Stimulated activated CD4-positive, alpha-beta T cell treated with anti-CD3 and anti-CD28 coated beads, Interleukin-2, amount 100 ng/mL, for 48 hours (primary cell): ENCODE results near the gene HSF5.

ENCODE experiments used
- DNase-seq, 2 donors: peaks; one replicate each; pipeline ENCODE4 v3.0.0-alpha.2; 2020

Gene HSF5

DNA sequence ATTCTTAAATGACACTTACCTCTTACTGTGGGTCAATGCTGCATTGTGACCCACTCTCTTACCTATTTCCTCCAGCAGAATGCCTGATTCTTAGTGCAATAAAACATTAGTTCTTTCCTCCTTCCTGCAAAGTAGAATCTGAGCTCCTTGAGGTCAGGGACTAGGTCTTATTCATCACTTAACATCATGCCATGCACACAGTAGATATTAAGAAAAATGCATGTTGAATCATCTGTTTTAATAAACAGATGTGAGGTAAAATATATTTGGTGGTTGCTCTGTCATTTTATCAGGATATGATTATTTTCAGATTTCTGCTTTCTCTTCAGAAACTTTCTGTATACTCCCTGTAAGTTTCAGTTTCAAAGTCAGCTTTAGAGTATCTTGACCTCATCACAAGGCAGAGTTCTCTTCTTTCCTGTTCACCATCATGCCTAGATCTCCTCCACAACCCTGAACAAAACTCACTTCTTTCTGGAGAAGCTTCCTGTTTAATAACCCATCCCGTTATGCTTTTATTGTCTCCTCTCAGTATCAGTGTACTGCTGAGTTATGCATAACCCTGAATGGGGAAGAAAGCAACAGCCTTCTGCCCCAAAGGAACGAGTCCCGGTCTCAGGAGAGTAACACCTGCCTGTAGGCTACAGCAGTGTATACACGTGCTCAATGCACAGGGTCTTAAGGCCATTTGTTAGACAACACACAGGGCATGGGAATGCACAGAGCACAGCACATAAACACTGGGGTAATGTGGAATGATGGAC lies 105.9 kb downstream of the HSF5 start:
- no peak for DNase-seq

DNA sequence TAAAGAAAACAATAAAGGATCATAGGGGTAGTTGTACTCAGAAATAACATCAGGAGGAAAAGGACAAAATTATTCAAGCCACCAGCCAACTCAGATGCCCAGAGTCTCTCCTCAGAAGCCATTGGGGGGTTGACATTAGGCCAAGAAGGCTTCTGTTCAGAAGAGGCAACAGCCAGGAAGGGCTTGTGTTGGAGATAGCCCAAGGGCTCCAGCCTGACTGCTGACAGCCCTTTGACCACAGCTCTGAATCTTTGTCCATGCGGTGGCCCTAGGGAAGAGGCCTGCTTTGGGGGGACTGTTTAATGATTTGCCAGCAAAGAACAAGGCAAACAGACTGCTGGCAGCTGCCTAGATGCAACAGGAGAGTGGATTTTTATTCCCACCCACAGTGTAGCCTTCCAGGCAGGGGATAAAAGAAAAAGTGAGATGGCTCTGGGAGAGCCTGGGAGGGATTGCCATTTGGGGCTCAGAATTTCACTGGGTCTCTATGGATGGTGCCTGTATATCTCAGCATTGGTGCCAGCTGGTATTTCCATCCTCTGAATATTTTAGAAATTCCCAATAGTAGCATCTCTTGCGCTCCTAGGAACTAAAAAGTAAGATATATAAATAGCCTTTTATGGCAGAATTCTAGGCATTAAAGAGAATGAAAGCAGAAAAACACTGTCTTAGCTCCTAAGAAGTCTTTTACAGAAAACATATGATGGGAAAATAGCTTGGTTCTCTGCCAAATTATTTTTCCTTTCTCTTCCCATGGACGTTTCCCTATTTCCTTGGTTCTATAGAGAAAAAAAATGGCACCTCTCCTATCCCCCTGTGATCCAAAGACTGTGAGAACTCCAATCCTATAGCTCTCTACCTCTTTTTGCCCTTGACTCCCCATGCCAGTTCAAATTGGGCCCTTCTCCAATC lies 106.8 kb downstream of the HSF5 start:
- DNase-seq: no peak

DNA sequence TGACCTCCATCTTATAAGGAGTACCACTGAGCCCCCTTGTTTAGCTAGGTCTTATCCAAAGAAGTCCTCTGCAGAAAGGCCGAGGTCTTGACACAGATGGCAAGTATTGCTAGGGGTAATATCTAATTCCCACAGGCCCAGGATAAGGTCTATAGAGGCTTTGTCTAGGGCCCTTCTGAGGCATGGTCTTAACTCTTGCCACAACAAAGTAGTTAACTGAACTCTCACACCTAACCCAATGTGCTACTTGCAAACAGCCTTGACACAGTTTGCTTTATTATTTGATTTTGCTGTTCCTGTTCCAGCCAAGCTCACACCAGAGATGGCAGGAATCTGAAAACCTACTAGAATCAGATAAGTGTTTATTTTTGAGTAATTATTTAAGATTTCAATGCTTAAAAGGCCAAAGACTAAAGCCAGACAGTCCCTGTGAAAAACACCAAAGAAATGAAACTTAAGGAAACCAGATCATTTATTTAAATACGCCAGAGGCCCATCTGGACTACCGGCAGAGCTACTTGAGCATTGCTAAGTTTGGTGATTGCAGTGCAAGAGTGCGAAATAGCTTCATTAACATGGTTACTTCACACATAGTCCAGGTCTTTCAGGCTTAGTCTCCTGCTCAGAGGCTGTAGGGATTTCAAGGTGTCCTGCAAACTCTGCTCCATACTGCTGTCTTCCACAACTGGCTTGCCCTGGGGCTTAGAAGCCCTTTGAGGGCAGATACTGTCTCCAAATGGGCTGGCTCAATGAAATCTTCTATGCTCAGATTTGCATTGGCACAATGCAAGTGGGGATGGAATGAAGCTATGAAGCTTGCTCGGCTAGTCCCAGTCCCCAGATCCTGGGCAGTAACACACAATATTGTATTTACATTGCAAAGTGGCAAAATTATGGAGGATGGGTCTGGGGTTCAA lies 107.7 kb downstream of the HSF5 start:
- DNase-seq: no peak

DNA sequence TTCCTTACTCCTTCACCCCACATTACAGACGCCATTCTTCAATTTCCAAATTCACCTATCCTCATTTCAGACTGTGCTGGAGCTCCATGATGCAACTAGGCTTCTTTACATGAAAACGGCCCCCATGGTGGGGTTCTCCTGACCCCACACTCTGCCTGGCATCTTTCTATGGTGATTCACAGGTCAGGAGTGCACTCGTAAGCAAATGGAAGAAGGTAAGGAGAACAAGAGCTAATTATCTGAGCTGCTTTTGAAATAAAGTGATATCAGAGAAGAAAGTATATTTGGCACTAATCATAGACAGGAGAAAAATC lies 108.7 kb downstream of the HSF5 start:
- DNase-seq: no peak

DNA sequence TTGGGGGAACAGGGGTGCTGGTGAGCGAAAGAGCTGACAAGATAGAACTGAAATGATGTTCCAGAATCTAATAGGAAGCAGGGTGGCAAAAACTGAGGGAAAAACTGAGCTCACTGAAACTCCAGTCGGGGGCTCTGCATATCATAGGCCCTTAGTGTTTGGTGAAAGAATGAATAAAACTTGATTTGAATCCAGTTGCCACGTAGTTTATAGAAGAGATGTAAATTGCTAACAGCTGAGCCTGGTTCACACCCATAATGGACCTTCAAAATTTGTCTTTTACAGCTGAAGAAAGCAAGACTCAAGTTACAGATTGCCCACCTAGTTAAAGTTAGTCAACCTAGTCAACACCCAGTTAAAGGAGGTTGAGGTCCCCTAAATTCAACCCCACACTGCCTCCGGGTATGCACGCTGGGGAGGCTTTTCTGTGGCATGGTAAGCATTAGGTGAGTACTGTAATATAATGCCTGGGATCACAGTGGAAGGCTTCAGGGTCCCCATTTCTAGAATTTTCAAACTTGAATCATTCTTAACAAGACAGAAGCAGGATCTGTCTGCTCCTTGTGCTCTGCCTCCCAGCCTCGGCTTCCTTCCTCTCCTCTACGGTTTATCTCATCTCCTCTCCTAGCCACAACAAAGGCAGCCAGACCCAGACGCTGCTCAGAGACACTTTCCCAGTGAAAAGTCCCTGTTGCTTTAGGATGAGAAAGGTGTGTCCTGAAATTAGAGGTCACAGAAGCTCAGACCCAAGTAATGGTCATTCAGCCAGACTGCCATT lies 109.3 kb downstream of the HSF5 start:
- DNase-seq: no peak

DNA sequence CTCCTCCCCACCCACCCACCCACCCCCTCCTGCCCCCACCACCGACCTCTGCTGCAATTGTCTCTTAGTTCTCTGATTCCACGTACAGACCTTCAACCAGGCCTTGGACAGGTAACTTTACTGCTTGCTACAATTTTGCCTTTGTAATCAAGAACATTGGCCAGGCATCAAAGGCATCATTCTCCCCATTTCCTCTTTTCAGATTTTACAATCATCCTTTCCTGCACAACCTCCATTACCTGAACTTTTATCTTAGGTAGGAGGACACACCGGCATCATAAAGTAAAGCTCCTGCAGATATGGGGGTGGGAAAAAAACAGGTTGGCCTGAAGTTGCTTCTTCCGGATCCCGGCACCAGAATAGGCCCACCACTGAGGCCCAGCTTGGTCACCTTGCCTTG lies 110.5 kb downstream of the HSF5 start:
- no peak for DNase-seq

DNA sequence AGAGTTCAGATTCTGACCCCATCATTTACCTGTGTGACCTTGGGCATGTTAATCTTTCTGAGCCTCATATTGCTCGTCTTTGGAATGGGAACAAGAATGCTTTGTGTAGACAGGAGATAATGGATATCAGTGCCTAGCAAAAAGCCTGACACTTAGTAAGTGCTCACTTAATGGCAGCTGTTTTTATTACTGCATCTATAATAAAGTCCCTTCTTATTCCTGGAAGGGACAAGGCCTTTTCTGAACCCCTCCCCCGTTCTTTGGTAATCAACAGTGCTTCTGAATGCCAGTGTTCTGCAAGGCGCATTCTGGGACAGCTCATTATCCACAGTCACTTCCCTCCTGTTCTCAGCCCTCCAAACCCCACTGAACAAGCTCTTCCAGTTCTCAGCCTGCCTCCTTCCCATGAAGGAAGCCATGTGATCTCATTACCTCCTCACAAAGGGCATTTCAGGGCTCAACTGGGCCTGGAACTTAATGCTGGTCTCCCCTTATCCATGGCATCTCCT lies 111.1 kb downstream of the HSF5 start:
- no peak for DNase-seq

DNA sequence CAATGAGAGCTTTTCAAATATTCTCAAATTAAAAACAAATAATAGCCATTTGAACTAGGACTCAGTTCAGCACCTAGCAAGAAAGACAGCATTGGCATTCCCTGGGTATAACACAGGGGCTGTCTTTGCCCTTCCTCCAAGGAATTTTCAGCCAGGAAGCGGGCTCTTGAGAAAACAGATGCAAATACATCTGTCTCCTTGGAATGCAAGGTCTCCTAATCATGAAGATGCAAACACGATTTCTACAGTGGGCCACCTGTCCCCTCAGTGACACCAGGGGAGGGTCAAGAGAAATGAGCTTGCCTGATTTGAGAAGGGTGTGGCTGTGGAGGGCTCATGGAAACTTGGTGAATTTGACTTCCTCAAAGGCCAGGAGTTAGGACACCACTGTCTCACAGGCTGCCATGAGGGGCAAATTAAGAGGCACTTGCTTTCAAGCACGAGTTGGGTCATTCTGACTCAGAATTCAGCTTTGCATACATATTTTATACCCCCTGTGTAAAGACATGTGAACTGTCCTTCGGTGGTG lies 111.7 kb downstream of the HSF5 start:
- DNase-seq: no peak

DNA sequence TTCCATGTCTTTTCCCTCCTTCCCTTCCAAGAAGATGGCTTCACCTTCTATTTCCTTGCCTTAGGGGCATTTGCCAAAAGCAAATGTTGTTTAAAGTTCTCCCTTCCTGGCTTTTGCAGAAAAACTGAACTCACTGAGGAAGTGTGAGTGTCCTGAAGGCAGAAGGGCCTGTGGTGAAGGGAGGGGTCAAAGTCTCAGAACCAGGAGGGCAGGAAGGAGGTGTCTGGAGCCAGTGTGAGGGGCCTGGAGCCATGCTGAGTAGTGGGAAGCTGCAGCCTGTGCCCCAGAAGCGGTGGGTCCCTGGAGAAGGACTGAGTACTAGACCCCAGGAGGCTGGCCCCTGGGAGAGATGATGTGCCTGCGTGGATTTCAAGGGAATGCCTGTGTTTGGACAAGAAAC lies 112.4 kb downstream of the HSF5 start:
- no peak for DNase-seq

DNA sequence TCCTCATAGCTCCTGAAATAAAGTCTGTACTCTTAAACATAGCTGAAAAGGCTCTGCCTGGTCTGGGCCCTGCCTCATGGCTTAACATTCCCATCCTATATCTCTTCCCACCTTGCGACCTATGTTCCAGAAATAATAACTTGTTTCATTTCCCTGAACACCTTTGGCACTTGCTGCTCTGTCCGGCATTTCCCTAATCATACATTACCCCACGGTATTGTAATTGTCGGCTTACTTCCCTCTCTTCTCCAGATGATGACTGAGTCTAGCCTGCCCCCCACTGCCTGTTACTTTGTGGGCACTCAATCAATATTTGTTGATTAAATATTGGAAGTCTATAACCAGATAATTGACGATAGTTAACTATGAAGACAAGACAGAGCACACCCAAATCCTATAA lies 113.0 kb downstream of the HSF5 start:
- no peak for DNase-seq

DNA sequence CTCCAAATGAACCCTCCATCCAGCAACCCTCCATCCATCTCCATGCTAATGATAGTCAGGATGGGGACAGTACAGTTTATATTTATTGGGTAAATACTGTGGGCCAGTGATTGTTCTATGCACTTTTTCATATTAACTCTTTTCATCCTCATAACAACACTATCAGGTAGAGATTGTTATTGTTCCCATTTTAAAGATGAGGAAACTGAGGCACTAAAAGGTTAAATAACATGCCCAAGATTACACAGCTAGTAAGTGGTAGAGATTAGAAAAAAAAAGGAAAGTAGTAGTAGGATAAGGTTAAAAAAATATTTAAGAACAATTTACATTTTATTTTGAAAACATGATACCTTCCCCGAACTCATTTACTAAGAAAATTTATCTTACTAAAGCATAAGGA lies 114.3 kb downstream of the HSF5 start:
- no peak for DNase-seq

DNA sequence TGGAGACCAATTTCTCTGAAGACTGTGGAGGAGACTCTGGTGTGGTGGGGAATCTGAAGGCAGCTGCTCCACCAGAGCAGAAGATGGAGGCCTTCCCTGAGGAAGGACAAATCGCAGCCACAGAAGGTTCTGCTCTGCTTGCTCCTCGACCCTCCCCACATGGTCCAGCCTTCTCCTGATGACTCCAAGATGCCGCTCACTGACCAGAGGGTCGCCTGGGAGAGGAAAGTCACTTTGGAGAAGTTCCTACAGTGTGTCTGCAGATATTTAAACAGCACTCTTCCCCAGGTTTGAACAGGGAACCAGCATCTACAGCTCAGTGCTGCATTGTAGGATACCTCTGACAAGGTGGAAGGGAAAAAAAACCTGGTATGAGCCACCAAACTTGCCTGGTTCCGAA lies 115.2 kb downstream of the HSF5 start:
- DNase-seq: no peak

DNA sequence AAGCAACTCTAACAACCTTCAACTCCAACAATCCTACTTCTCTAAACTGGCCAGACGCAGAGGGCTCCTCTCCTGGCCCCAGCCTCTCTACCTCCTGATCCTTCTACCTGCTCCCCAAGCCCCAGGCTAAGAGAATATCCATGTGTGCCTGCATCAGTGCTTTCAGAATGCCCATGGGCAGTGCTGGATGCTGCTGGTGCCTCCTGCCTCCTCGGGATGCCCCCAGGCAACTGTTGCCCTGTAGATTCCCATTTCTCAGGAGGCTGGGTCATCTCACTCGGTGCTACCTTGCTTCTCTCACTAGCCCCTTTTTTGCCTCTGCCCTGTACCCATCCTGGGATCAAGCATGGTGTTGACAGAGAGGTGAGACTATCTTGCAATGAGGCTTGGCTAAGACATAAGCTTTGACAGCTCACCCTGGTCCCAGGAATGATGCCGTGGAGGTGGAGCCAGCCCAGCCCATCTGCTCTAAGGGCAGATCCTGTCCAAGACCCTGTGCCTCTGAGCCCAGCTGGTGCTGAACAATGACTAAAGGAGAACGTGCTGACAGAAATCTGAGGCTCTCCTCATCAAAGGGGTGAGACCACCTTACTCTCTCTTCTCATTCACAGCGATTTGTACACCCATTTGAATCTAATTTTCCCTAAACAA lies 116.8 kb downstream of the HSF5 start:
- DNase-seq: no peak

DNA sequence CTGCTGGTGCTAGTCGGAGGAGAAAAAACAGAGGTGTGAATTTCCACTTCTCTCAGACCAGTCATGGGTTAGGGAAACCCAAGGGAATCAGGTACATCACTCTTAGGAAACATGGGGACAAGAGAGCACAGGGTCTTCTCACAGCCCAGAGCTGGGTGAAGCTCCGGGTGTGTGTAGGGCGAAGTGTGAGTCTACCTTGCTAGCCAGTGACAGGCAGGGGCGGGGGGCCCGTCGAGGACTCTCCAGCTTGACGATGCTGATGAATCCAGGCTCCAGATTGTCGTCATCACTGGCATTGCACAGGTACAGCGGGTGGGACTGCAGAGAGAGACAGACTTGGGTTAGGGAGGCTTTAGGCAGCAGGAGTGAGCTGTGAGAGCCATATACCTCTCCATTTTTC lies 117.5 kb downstream of the HSF5 start:
- DNase-seq: no peak

DNA sequence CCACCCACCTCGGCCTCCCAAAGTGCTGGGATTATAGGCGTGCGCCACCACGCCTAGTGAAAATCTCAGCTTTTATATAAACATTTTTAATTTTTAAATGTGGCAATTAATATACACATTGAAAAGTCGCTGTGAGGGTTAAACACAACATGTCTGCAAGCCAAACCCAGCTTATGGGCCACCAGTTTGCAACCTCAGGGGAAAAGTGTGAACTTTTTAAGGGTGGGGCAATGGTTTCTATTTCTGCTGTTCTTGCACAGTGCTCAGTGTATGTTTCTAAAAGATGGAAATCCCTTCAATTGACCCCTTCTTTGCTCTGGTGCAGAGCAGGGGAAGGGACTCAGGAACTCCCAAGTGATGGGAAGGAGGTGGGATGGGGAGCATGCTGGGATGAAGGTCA lies 117.9 kb downstream of the HSF5 start:
- DNase-seq: no peak
